Esophagus squamous epithelium (tissue), 4 donors: ENCODE data around the gene EFS.
A peak's percentile ranks its signal among the peaks of the same experiment; 100 is the strongest.

Experiments used
- CTCF ChIP-seq, 6 experiments: fragments of 450-650 bp in 4 of 6; fragments of 200-600 bp in 2 of 6; sonication (generic) in 2 of 6; IDR thresholded peaks; one replicate each; pipeline ENCODE4 v1.5.1; 2016 to 2019; ENCODE audit warnings: antibody characterized with exemption in 6 of 6, mild to moderate bottlenecking in 4 of 6, moderate library complexity in 4 of 6
- POLR2A ChIP-seq, 4 donors: fragments of 450-650 bp; IDR thresholded peaks; one replicate each; pipeline ENCODE4 v1.6.1; 2017; ENCODE audit warnings: antibody characterized with exemption in 4 of 4, mild to moderate bottlenecking in 4 of 4, moderate library complexity in 3 of 4

- TF ChIP-seq POLR2A (IDR thresholded peaks at IDR 0.05) = no peak
- peak in 1 of 6 experiments; percentile 4 for TF ChIP-seq CTCF (IDR thresholded peaks at IDR 0.05)
Measured at GRCh38 chr14:23360496-23360895, 4.5 kb downstream of the EFS start.
